ENCODE results near the gene RAD23B. TPM values are rescaled to one million over a fixed set of nuclear protein-coding genes. Genes with fewer than 3 reads are reported as not detected.

Gene RAD23B
- total and polyA plus RNA-seq, 2 of the 13 experiments (the other 11 are each of a cell fraction or from before 2014, with no cell fraction given) = 133 to 156 TPM

DNA sequence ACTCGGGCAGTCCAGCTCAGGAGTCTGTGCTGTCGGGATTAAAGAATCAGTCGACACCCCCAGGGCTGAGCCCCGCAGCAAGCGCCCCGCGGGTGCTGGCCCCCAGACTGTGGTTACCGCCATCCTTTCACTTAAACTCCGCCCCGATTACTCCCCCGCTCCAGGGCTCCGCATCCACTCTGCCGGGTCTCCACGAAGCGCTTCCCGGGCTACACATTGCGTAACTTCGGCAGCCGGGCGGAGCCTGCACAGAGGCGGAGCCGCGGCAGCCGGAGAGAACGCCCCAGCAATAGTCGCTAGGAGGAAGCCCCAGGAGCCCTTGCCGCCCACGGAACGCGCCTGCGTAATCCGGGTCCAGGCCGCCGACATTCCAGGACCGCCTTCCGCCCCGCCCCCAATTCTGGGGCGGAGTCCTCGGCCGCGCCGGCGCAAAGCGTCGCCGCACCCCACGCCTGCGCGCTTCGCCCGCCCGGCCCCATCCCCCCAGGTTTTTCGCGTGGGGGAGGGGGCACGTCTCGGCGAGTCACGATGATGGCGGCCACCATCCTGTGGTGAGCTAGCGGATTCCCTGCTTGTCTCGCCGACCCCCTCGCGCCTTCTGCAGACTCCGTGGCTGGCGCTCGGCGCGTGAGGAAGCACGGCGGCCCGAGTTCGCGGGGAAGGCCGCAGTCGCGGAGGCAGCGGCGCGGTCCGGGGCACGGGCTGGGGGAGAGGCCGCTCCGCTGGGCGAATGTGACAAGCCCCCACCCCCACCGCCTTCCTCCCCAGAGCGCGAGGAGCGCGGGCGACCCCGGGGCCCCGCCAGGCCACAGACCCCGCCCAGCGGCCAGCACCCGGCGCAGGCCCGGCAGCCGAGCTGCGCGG, at the start of gene RAD23B (continued):
- TF ChIP-seq ZNF691 (CRISPR knock-in tag; IDR thresholded peaks at IDR 0.05; ENCODE audit: borderline replicate concordance, low read depth) = peak; percentile 77
- TF ChIP-seq ZNF207 (IDR thresholded peaks at IDR 0.05; ENCODE audit: borderline replicate concordance) = no peak
- TF ChIP-seq KLF6 (CRISPR knock-in tag; IDR thresholded peaks at IDR 0.05) = peak; percentile 54; the same call in 1 of the 2 replicates

GRCh38 chr9:107235765-107236442, 47.2 kb upstream of the RAD23B start:
- no peak overlapping the region for H2AFZ ChIP-seq (ENCODE audit: low read length)
- no peaks in the 10 kb centered on the region for H4K20me1 ChIP-seq (ENCODE audit: insufficient read depth, low read length)
- no peaks in the 10 kb centered on the region for H3K27me3 ChIP-seq (ENCODE audit: control insufficient read depth in 1 of 2, insufficient read depth in 2 of 2, low read length in 2 of 2)
- no peak for DNase-seq (ENCODE audit: low spot score)
- in situ Hi-C loops (cut with HindIII; ENCODE audit: extremely low pct_ligation_motif_present, low pct_unique_long_range_greater_than_20kb) (no loop called here), intact Hi-C loops (cut with micrococcal nuclease; ENCODE audit: unreplicated experiment) (no loop called here)
- no peak overlapping the region for H3K4me3 ChIP-seq (replicated peaks in 1 of 3; ENCODE audit: insufficient read depth in 1 of 3, low read depth in 2 of 3, low read length in 3 of 3)
- no peaks in the 10 kb centered on the region for H3K4me1 ChIP-seq (ENCODE audit: insufficient read depth, low read length)
- no peak overlapping the region for H3K27ac ChIP-seq (ENCODE audit: extremely low read length, insufficient read depth, low read length)
- H3K4me2 ChIP-seq (ENCODE audit: low read depth, low read length) = no peak overlapping the region
- no peaks in the 10 kb centered on the region for H3K9me3 ChIP-seq (ENCODE audit: low read length)
- no peak overlapping the region for H3K9ac ChIP-seq (ENCODE audit: insufficient read depth, low read depth, low read length)
- 53% methylated on average over 3 of the region's 3 CpGs for WGBS (ENCODE audit: low lambda C conversion rate)
- no peak for FAIRE-seq
- H3K79me2 ChIP-seq (ENCODE audit: insufficient read depth, low read length) = no peaks in the 10 kb centered on the region
- BruUV-seq (replicated peaks) = no TSS peak
- ChIA-PET POLR2A (no interaction called here), CTCF (ENCODE audit: low intra/inter-chr PET ratio, low total read pairs) (no interaction called here)
- ATAC-seq = no peak
- no peaks in the 10 kb centered on the region for H3K36me3 ChIP-seq (replicated peaks in 1 of 2; ENCODE audit: control insufficient read depth in 1 of 2, insufficient read depth in 2 of 2, low read length in 2 of 2)
- TF ChIP-seq PAX8 (CRISPR knock-in tag; IDR thresholded peaks at IDR 0.05; ENCODE audit: borderline replicate concordance) (no peak), AGO1 (IDR thresholded peaks at IDR 0.05; ENCODE audit: low read depth, low read length, poor library complexity, severe bottlenecking) (no peak), MEF2D (CRISPR knock-in tag; IDR thresholded peaks at IDR 0.05) (no peak), MIER2 (CRISPR knock-in tag; IDR thresholded peaks at IDR 0.05) (no peak), PRPF4 (IDR thresholded peaks at IDR 0.05; ENCODE audit: low read depth, low read length, poor library complexity, severe bottlenecking) (no peak), DRAP1 (CRISPR knock-in tag; IDR thresholded peaks at IDR 0.05) (no peak)

All from HepG2 (cell line).